Neural progenitor cell (in vitro differentiated cells): ENCODE measurements around the gene KBTBD8. TPM values are rescaled to one million over a fixed set of nuclear protein-coding genes. Genes with fewer than 3 reads are reported as not detected.

Experiments
- DNase-seq: peaks from one replicate; pipeline ENCODE4 v3.0.0-alpha.2; 2016; ENCODE audit warnings: low spot score
- H2AFZ ChIP-seq: fragments of 200-600 bp; sonication (generic); replicated peaks from 2 replicates; pipeline ENCODE4 v1.6.1; 2016; ENCODE audit warnings: antibody characterized with exemption
- H3F3A ChIP-seq: fragments of 200-600 bp; sonication (generic); 2 replicates; pipeline ENCODE4 v1.6.1; 2016; ENCODE audit warnings: antibody characterized with exemption, low read depth
- H3K27ac ChIP-seq: fragments of 200-600 bp; sonication (generic); 2 replicates; pipeline ENCODE4 v1.5.1; 2016; ENCODE audit warnings: mild to moderate bottlenecking
- H3K27me3 ChIP-seq: fragments of 200-600 bp; sonication (generic); 2 replicates; pipeline ENCODE4 v1.6.1; 2016; ENCODE audit warnings: mild to moderate bottlenecking, moderate library complexity
- H3K36me3 ChIP-seq: fragments of 200-600 bp; sonication (generic); 2 replicates; pipeline ENCODE4 v1.5.1; 2016
- H3K4me1 ChIP-seq: fragments of 200-600 bp; sonication (generic); 2 replicates; pipeline ENCODE4 v1.6.1; 2016; ENCODE audit warnings: mixed run types
- H3K4me2 ChIP-seq: fragments of 200-600 bp; sonication (generic); 2 replicates; pipeline ENCODE4 v1.6.1; 2016
- H3K4me3 ChIP-seq: fragments of 200-600 bp; sonication (generic); 2 replicates; pipeline ENCODE4 v1.5.1; 2016
- H3K79me2 ChIP-seq: fragments of 200-600 bp; sonication (generic); 2 replicates; pipeline ENCODE4 v1.6.1; 2016; ENCODE audit warnings: low read depth
- H3K9ac ChIP-seq: fragments of 200-600 bp; sonication (generic); 2 replicates; pipeline ENCODE4 v1.6.1; 2016
- H3K9me3 ChIP-seq: fragments of 200-600 bp; sonication (generic); 2 replicates; pipeline ENCODE4 v1.5.1; 2016; ENCODE audit warnings: low read depth
- H4K20me1 ChIP-seq: fragments of 200-600 bp; sonication (generic); 2 replicates; pipeline ENCODE4 v1.6.1; 2016; ENCODE audit warnings: low read depth
- H3K27ac Mint-ChIP-seq: 3 replicates; pipeline ENCODE4 v1.8.0; 2021; ENCODE audit warnings: mixed read lengths
- H3K27me3 Mint-ChIP-seq: 2 replicates; pipeline ENCODE4 v1.8.0; 2022; ENCODE audit warnings: low read depth, mild to moderate bottlenecking, inconsistent platforms, moderate library complexity, mixed read lengths; ENCODE audit not compliant: insufficient read depth
- H3K36me3 Mint-ChIP-seq: 3 replicates; pipeline ENCODE4 v1.8.0; 2021; ENCODE audit warnings: mixed read lengths
- H3K4me1 Mint-ChIP-seq: 3 replicates; pipeline ENCODE4 v1.8.0; 2021; ENCODE audit warnings: mixed read lengths
- H3K4me3 Mint-ChIP-seq: 3 replicates; pipeline ENCODE4 v1.8.0; 2021; ENCODE audit warnings: mild to moderate bottlenecking, moderate library complexity, mixed read lengths
- H3K9me3 Mint-ChIP-seq: 3 replicates; pipeline ENCODE4 v1.8.0; 2020; ENCODE audit warnings: mixed read lengths
- CTCF ChIP-seq: fragments of 200-600 bp; sonication (generic); IDR thresholded peaks from 2 replicates; pipeline ENCODE4 v1.5.1; 2017; ENCODE audit warnings: antibody characterized with exemption, mild to moderate bottlenecking
- EZH2 ChIP-seq: fragments of 200-600 bp; sonication (generic); IDR thresholded peaks from 2 replicates; pipeline ENCODE4 v1.6.1; 2017; ENCODE audit warnings: antibody characterized with exemption, mild to moderate bottlenecking, moderate library complexity
- EZH2phosphoT487 ChIP-seq: fragments of 200-600 bp; sonication (generic); IDR thresholded peaks from 2 replicates; pipeline ENCODE4 v1.6.1; 2017; ENCODE audit warnings: antibody characterized with exemption
- total RNA-seq: library from RNA; depleted of rRNA; stranded (reverse); fragments of >200 nt; gene quantifications from 2 replicates; pipeline ENCODE4 v1.2.3, GENCODE V29; 2015; ENCODE audit warnings: low replicate concordance

The KBTBD8 gene
- total RNA-seq, 1 donor from 2014 or later, result 8.3 TPM

GRCh38 chr3:67047051-67047450 lies 48.9 kb downstream of the KBTBD8 start:
- no peaks in the 10 kb centered on the region for H3K36me3 ChIP-seq
- no peak overlapping the region for H3K9ac ChIP-seq
- TF ChIP-seq EZH2, result no peak
- TF ChIP-seq CTCF, result no peak
- H3K27ac ChIP-seq, result no peak overlapping the region
- peaks cover 13% of the 10 kb centered on the region for H3K4me1 ChIP-seq
- Mint-ChIP-seq H3K36me3 (no peaks in the 10 kb centered on the region), H3K9me3 (no peaks in the 10 kb centered on the region), H3K4me1 (peaks cover 13% of the 10 kb centered on the region), H3K4me3 (no peak overlapping the region), H3K27ac (no peak overlapping the region), H3K27me3 (no peaks in the 10 kb centered on the region)
- no peak overlapping the region for H2AFZ ChIP-seq
- H3K4me2 ChIP-seq, result no peak overlapping the region
- no peak for DNase-seq
- H3K9me3 ChIP-seq, result no peaks in the 10 kb centered on the region
- H3K4me3 ChIP-seq, result no peak overlapping the region
- no peaks in the 10 kb centered on the region for H3K27me3 ChIP-seq
- H3F3A ChIP-seq, result no peaks in the 10 kb centered on the region
- no peaks in the 10 kb centered on the region for H3K79me2 ChIP-seq
- H4K20me1 ChIP-seq, result no peaks in the 10 kb centered on the region

- H3K9me3 Mint-ChIP-seq, result no peaks in the 10 kb centered on the region
- H3K9me3 ChIP-seq, result no peaks in the 10 kb centered on the region
- H3K36me3 ChIP-seq, result no peaks in the 10 kb centered on the region
- H3K27me3 ChIP-seq, result no peaks in the 10 kb centered on the region
- H3K4me2 ChIP-seq, result no peak overlapping the region
- H3K4me3 ChIP-seq, result no peak overlapping the region
- H3K79me2 ChIP-seq, result no peaks in the 10 kb centered on the region
- H3K27me3 Mint-ChIP-seq, result peaks cover 2% of the 10 kb centered on the region
- H3K27ac ChIP-seq, result no peak overlapping the region
- peaks cover 13% of the 10 kb centered on the region for H3K4me1 ChIP-seq
- no peaks in the 10 kb centered on the region for H3F3A ChIP-seq
- H3K36me3 Mint-ChIP-seq, result no peaks in the 10 kb centered on the region
- H4K20me1 ChIP-seq, result no peaks in the 10 kb centered on the region
- H2AFZ ChIP-seq, result no peak overlapping the region
- no peak overlapping the region for H3K9ac ChIP-seq
- no peak overlapping the region for H3K4me3 Mint-ChIP-seq
- H3K27ac Mint-ChIP-seq, result no peak overlapping the region
- no peak for TF ChIP-seq CTCF
- no peak for TF ChIP-seq EZH2
- TF ChIP-seq EZH2phosphoT487, result no peak
- no peak for DNase-seq
- peaks cover 13% of the 10 kb centered on the region for H3K4me1 Mint-ChIP-seq
Observed at GRCh38 chr3:67048067-67048714, 50.1 kb downstream of the KBTBD8 start.

- no peak overlapping the region for H3K27ac ChIP-seq
- H3K27me3 Mint-ChIP-seq, result peaks cover 2% of the 10 kb centered on the region
- no peak overlapping the region for H3K9ac ChIP-seq
- H3K4me3 ChIP-seq, result no peak overlapping the region
- peaks cover 8% of the 10 kb centered on the region for H3K4me1 Mint-ChIP-seq
- no peaks in the 10 kb centered on the region for H3F3A ChIP-seq
- no peak for DNase-seq
- no peaks in the 10 kb centered on the region for H3K79me2 ChIP-seq
- H3K9me3 ChIP-seq, result no peaks in the 10 kb centered on the region
- TF ChIP-seq EZH2phosphoT487 (no peak), CTCF (no peak), EZH2 (no peak)
- H3K27ac Mint-ChIP-seq, result no peak overlapping the region
- no peaks in the 10 kb centered on the region for H3K36me3 Mint-ChIP-seq
- peaks cover 13% of the 10 kb centered on the region for H3K4me1 ChIP-seq
- no peaks in the 10 kb centered on the region for H3K36me3 ChIP-seq
- no peaks in the 10 kb centered on the region for H3K27me3 ChIP-seq
- no peak overlapping the region for H2AFZ ChIP-seq
- no peaks in the 10 kb centered on the region for H3K9me3 Mint-ChIP-seq
- H3K4me3 Mint-ChIP-seq, result no peak overlapping the region
- H4K20me1 ChIP-seq, result no peaks in the 10 kb centered on the region
- H3K4me2 ChIP-seq, result no peak overlapping the region
Observed at GRCh38 chr3:67048715-67049074, 50.6 kb downstream of the KBTBD8 start.
